A673 (cell line): ENCODE results near the gene ST3GAL4. TPM values are rescaled to one million over a fixed set of nuclear protein-coding genes. Genes with fewer than 3 reads are reported as not detected.

Experiments used
- BruUV-seq: library from RNA; stranded (reverse); fragments of 400-500 nt; replicated peaks from 2 replicates; lab custom pipeline; 2021; lab: Mats Ljungman, UMichigan
- CTCF ChIA-PET: fragments of 300-600 bp; sonication (Branson Sonifier 250); formaldehyde crosslinking; loops from one replicate; lab custom pipeline; 2022; ENCODE audit warnings: antibody characterized with exemption; lab: Charles Lee
- POLR2A ChIA-PET: fragments of 300-600 bp; sonication (Branson Sonifier 250); formaldehyde crosslinking; loops from one replicate; lab custom pipeline; 2022; ENCODE audit warnings: antibody characterized with exemption; ENCODE audit not compliant: low non-redundant PET; lab: Charles Lee
- DNase-seq: peaks from one replicate; pipeline ENCODE4 v3.0.0-alpha.2; 2015; ENCODE audit warnings: low spot score
- H3K27ac ChIP-seq: fragments of 200-600 bp; sonication (generic); 2 replicates; pipeline ENCODE4 v1.5.1; 2016; ENCODE audit warnings: mixed run types, low read depth, mild to moderate bottlenecking, mixed read lengths, antibody characterized with exemption, low read length; ENCODE audit not compliant: poor library complexity, severe bottlenecking
- H3K27me3 ChIP-seq: fragments of 200-600 bp; sonication (generic); replicated peaks from 2 replicates; pipeline ENCODE4 v1.6.1; 2017; ENCODE audit warnings: mixed run types, low read depth, mild to moderate bottlenecking, mixed read lengths, antibody characterized with exemption, low read length; ENCODE audit not compliant: insufficient read depth, poor library complexity
- H3K36me3 ChIP-seq: fragments of 200-600 bp; sonication (generic); 2 replicates; pipeline ENCODE4 v1.6.1; 2016; ENCODE audit warnings: mixed run types, mild to moderate bottlenecking, mixed read lengths, antibody characterized with exemption, low read length; ENCODE audit not compliant: insufficient read depth, poor library complexity, severe bottlenecking
- H3K4me1 ChIP-seq: fragments of 200-600 bp; sonication (generic); 2 replicates; pipeline ENCODE4 v1.6.1; 2017; ENCODE audit warnings: mixed run types, mild to moderate bottlenecking, mixed read lengths, antibody characterized with exemption, low read length; ENCODE audit not compliant: insufficient read depth, poor library complexity, severe bottlenecking
- H3K4me3 ChIP-seq: fragments of 200-600 bp; sonication (generic); 2 replicates; pipeline ENCODE4 v1.5.1; 2016; ENCODE audit warnings: low read depth, mixed run types, mild to moderate bottlenecking, mixed read lengths, low read length; ENCODE audit not compliant: poor library complexity, severe bottlenecking
- H3K9me3 ChIP-seq: fragments of 200-600 bp; sonication (generic); 2 replicates; pipeline ENCODE4 v1.6.1; 2016; ENCODE audit warnings: mixed run types, low read depth, mild to moderate bottlenecking, mixed read lengths, antibody characterized with exemption, low read length; ENCODE audit not compliant: poor library complexity, severe bottlenecking
- CTCF ChIP-seq: fragments of 300-800, 200-600 bp; sonication (generic); conservative IDR thresholded peaks from 2 replicates; pipeline ENCODE4 v1.5.1; 2017; ENCODE audit warnings: low read depth, mild to moderate bottlenecking, antibody characterized with exemption, low read length, moderate library complexity, mixed read lengths
- EZH2 ChIP-seq: fragments of 200-600 bp; sonication (generic); IDR thresholded peaks from 2 replicates; pipeline ENCODE4 v1.6.1; 2017; ENCODE audit warnings: borderline replicate concordance, low read depth, mild to moderate bottlenecking, mixed read lengths, antibody characterized with exemption, low read length; ENCODE audit not compliant: poor library complexity, severe bottlenecking
- intact Hi-C: fragments of 100-400 bp; cut with micrococcal nuclease; formaldehyde crosslinking; loops from one replicate; pipeline ENCODE4 v1.10.0; 2022; ENCODE audit not compliant: unreplicated experiment
- total RNA-seq: library from RNA; stranded (reverse); gene quantifications from 2 replicates; pipeline ENCODE4 v1.2.3, GENCODE V29; 2021

The ST3GAL4 gene
- total RNA-seq, 1 experiment from 2014 or later: 29.9 TPM

GRCh38 chr11:126352163-126352562 lies 3.3 kb upstream of the ST3GAL4 start:
- ChIA-PET POLR2A (no interaction called here), CTCF (no interaction called here)
- Histone ChIP-seq H3K4me3 (no peak overlapping the region), H3K27ac (no peak overlapping the region), H3K4me1 (peaks cover 27% of the 10 kb centered on the region), H3K36me3 (peaks cover 11% of the 10 kb centered on the region), H3K27me3 (no peaks in the 10 kb centered on the region), H3K9me3 (no peaks in the 10 kb centered on the region)
- TF ChIP-seq EZH2 (no peak), CTCF (no peak)
- intact Hi-C loops: no loop called here
- DNase-seq: no peak
- BruUV-seq: TSS peak; percentile 13

GRCh38 chr11:126352934-126353801 lies 2.3 kb upstream of the ST3GAL4 start:
- no peaks in the 10 kb centered on the region for H3K9me3 ChIP-seq
- intact Hi-C loops: no loop called here
- peaks cover 27% of the 10 kb centered on the region for H3K4me1 ChIP-seq
- DNase-seq: peak; percentile 47
- no peak for TF ChIP-seq CTCF
- no peak for TF ChIP-seq EZH2
- H3K36me3 ChIP-seq: peaks cover 11% of the 10 kb centered on the region
- ChIA-PET CTCF (no interaction called here), POLR2A (no interaction called here)
- no peaks in the 10 kb centered on the region for H3K27me3 ChIP-seq
- BruUV-seq: no TSS peak
- H3K4me3 ChIP-seq: no peak overlapping the region
- peak overlapping the region; percentile 1 for H3K27ac ChIP-seq

- Histone ChIP-seq H3K4me3 (peak overlapping the region; percentile 62), H3K27me3 (no peaks in the 10 kb centered on the region), H3K9me3 (no peaks in the 10 kb centered on the region), H3K36me3 (peaks cover 11% of the 10 kb centered on the region), H3K27ac (peak overlapping the region; percentile 77), H3K4me1 (peaks cover 38% of the 10 kb centered on the region)
- CTCF ChIA-PET: interaction anchor here (1.7 kb wide), 1 partner anchor 44 kb away, joined by 5 read pairs; no protein-coding TSS in a partner anchor
- no peak for DNase-seq
- TSS peak; percentile 61 for BruUV-seq
- TF ChIP-seq EZH2 (no peak), CTCF (no peak)
- intact Hi-C loops: no loop called here
- POLR2A ChIA-PET: interaction anchor here (0.5 kb wide), 1 partner anchor 1556 kb away, joined by 5 read pairs; no protein-coding TSS in a partner anchor
Measured at GRCh38 chr11:126354631-126355323, 709 bp upstream of the ST3GAL4 start.
